Muscle of leg (tissue), 11 donors: ENCODE measurements around the gene ITGAE. TPM values are rescaled to one million over a fixed set of nuclear protein-coding genes. Genes with fewer than 3 reads are reported as not detected.
"Not testable (repeated sequence)": the region's sequence is repeated elsewhere in the genome, so short reads cannot be mapped to it uniquely, and the experiment has no call there.

Experiments used
- DNase-seq: peaks from one replicate; pipeline ENCODE4 v3.0.0; 2013
- H3K27ac ChIP-seq: one replicate; pipeline ENCODE4 v1.5.1; 2013; ENCODE audit warnings: mild to moderate bottlenecking, low read length, control low read depth
- H3K27me3 ChIP-seq: one replicate; pipeline ENCODE4 v1.6.1; 2013; ENCODE audit warnings: low read length; ENCODE audit not compliant: control insufficient read depth, insufficient read depth
- H3K36me3 ChIP-seq: one replicate; pipeline ENCODE4 v1.6.1; 2013; ENCODE audit warnings: low read length; ENCODE audit not compliant: control insufficient read depth, insufficient read depth
- H3K4me1 ChIP-seq: one replicate; pipeline ENCODE4 v1.6.1; 2013; ENCODE audit warnings: low read length; ENCODE audit not compliant: control insufficient read depth, insufficient read depth
- H3K4me3 ChIP-seq: one replicate; pipeline ENCODE4 v1.5.1; 2013; ENCODE audit warnings: low read length, control low read depth
- H3K9me3 ChIP-seq: replicated peaks from 2 replicates; pipeline ENCODE4 v1.6.1; 2013; ENCODE audit warnings: low read depth, low read length; ENCODE audit not compliant: control insufficient read depth
- WGBS: methylation state at CpG from one replicate; pipeline ENCODE4 v1.1.5; 2013; ENCODE audit warnings: missing lambda C conversion rate; ENCODE audit not compliant: insufficient coverage; 5-methylcytosine and 5-hydroxymethylcytosine counted together
- polyA plus RNA-seq, 8 donors: library from polyadenylated mRNA; unstranded; fragments of 120-200 nt; gene quantifications; one replicate each; pipeline versions ENCODE4 v1.2.1 to v1.2.3, GENCODE V29; 2013; ENCODE audit warnings: inconsistent platforms in 1 of 8, low replicate concordance in 1 of 8; ENCODE audit not compliant: insufficient read length in 8 of 8, insufficient read depth in 1 of 8
- total RNA-seq: library from RNA; stranded (reverse); fragments of 120-200 nt; gene quantifications from one replicate; pipeline ENCODE4 v1.2.4, GENCODE V29; 2013

ITGAE gene
- total and polyA plus RNA-seq, 9 donors: 28.8 to 34.4 (median 32.3) TPM

DNA sequence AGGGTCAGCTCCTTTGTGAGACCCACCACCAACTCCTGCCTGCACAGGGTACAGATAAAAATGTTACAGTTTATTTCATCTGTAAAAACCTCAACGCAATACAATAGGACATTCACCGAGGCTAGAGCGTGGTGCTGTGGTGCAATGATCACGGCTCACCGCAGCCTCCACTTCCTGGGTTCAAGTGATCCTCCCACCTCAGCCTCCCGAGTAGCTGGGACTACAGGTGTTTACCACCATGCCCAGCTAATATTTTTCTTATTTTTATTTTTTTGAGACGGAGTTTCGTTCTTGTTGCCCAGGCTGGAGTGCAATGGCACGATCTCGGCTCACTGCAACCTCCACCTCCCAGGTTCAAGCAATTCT is 66.1 kb downstream of the ITGAE start:
- peaks cover 38% of the 10 kb centered on the region for H3K4me1 ChIP-seq
- H3K36me3 ChIP-seq, H3K27ac ChIP-seq, H3K4me3 ChIP-seq, DNase-seq, H3K9me3 ChIP-seq, H3K27me3 ChIP-seq: not testable (repeated sequence)
- WGBS: 94% methylated on average over 7 of the region's 10 CpGs

- Histone ChIP-seq H3K4me3 (no peak overlapping the region), H3K27ac (no peak overlapping the region), H3K4me1 (peaks cover 12% of the 10 kb centered on the region), H3K36me3 (peaks cover 2% of the 10 kb centered on the region), H3K27me3 (no peaks in the 10 kb centered on the region), H3K9me3 (no peaks in the 10 kb centered on the region)
- no peak for DNase-seq
- 43% methylated on average over 5 of the region's 9 CpGs for WGBS
Observed at GRCh38 chr17:3732210-3732621, 68.8 kb downstream of the ITGAE start.

- peak; percentile 16 for DNase-seq
- Histone ChIP-seq H3K27ac (no peak overlapping the region), H3K9me3 (no peaks in the 10 kb centered on the region), H3K4me1 (peaks cover 12% of the 10 kb centered on the region), H3K36me3 (peaks cover 11% of the 10 kb centered on the region), H3K4me3 (no peak overlapping the region), H3K27me3 (no peaks in the 10 kb centered on the region)
- 40% methylated on average over 1 of the region's 9 CpGs for WGBS
Observed at GRCh38 chr17:3730881-3731429, 70.0 kb downstream of the ITGAE start.

DNA sequence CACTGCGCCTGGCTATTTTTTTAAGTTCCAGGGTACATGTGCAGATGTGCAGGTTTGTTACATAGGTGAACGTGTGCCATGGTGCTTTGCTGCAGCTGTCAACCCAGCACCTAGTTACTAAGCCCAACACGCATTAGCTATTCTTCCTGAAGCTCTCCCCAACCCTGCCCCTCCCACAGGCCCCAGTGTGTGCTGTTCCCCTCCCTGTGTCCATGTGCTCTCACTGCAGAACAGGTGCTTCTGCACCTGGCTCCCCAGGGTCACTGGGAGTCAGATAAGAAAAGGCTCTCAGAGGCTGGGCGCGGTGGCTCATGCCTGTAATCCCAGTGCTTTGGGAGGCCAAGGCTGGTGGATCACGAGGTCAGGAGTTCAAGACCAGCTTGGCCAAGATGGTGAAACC is 71.1 kb downstream of the ITGAE start:
- WGBS: 75% methylated on average over 5 of the region's 6 CpGs
- DNase-seq: no peak
- H3K27ac ChIP-seq: no peak overlapping the region

GRCh38 chr17:3728099-3728498 is 72.9 kb downstream of the ITGAE start:
- WGBS: 93% methylated on average over 3 of the region's 3 CpGs
- not testable (repeated sequence) for H3K27ac ChIP-seq, H3K27me3 ChIP-seq, H3K4me3 ChIP-seq, DNase-seq, H3K9me3 ChIP-seq
- peaks cover 15% of the 10 kb centered on the region for H3K36me3 ChIP-seq
- peaks cover 18% of the 10 kb centered on the region for H3K4me1 ChIP-seq

More for the DNA sequence above, 71.1 kb downstream of the ITGAE start:
- H3K9me3 ChIP-seq: no peaks in the 10 kb centered on the region
- peaks cover 13% of the 10 kb centered on the region for H3K4me1 ChIP-seq
- H3K27me3 ChIP-seq: no peaks in the 10 kb centered on the region
- H3K36me3 ChIP-seq: peaks cover 15% of the 10 kb centered on the region
- no peak overlapping the region for H3K4me3 ChIP-seq

- H3K4me1 ChIP-seq: peaks cover 23% of the 10 kb centered on the region
- no peak for DNase-seq
- H3K4me3 ChIP-seq: no peak overlapping the region
- no peak overlapping the region for H3K27ac ChIP-seq
- peaks cover 15% of the 10 kb centered on the region for H3K36me3 ChIP-seq
- WGBS: 67% methylated on average over 1 of the region's 2 CpGs
- no peaks in the 10 kb centered on the region for H3K27me3 ChIP-seq
- H3K9me3 ChIP-seq: no peaks in the 10 kb centered on the region
Observed at GRCh38 chr17:3727041-3727440, 73.9 kb downstream of the ITGAE start.

DNA sequence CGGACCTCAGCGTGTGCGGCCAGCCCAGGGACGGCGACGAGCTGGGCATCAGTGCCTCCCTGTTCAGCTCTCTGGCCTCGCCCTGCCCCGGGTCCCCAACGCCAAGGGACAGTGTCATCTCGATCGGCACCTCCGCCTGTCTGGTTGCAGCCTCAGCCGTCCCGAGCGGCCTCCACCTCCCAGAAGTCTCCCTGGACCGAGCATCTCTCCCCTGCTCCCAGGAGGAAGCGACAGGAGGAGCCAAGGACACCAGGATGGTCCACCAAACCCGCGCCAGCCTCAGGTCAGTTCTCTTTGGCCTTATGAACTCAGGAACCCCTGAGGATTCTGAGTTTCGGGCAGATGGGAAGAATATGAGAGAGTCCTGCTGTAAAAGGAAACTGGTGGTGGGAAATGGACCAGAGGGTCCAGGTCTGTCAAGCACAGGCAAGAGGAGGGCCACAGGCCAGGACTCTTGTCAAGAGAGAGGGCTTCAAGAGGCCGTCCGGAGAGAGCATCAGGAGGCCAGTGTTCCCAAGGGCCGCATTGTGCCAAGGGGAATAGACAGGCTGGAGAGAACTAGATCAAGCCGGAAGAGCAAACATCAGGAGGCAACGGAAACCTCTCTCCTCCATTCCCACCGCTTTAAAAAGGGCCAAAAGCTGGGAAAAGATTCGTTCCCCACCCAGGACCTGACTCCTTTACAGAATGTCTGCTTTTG is 76.5 kb downstream of the ITGAE start:
- 8% methylated on average over 22 of the region's 27 CpGs for WGBS
- peak overlapping the region; percentile 97 for H3K4me3 ChIP-seq
- DNase-seq: no peak
- peaks cover 18% of the 10 kb centered on the region for H3K4me1 ChIP-seq
- H3K27me3 ChIP-seq: no peaks in the 10 kb centered on the region
- H3K36me3 ChIP-seq: peaks cover 25% of the 10 kb centered on the region
- H3K9me3 ChIP-seq: no peaks in the 10 kb centered on the region
- H3K27ac ChIP-seq: no peak overlapping the region

DNA sequence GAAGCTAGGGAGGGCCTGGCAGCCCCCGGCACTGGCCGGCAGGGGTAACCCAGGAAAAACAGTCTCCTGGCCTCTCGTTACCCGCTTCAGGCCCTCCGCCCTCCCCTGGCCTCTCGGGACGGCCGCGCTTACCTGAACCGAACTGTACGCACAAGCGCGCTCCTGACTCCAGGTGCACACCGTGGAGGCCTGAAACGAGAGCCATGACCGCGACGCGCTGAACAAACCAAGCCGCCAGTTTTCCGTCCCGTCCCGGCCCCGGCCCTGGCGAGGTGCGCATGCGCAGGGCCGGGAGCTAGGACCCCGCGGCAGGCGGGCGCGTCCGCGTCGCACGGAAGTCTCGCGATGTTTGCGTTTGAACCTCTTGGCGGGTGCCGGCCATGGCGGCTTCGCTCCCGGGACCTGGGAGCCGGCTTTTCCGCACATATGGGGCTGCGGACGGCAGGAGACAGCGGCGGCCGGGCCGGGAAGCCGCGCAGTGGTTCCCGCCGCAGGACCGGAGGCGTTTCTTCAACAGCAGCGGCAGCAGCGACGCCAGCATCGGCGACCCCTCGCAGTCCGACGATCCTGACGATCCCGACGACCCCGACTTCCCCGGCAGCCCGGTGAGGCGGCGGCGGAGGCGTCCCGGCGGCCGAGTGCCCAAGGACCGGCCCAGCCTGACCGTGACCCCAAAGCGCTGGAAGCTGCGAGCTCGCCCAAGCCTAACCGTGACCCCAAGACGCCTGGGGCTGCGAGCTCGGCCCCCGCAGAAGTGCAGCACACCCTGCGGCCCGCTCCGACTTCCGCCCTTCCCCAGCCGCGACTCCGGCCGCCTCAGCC is 77.2 kb downstream of the ITGAE start, which contains the start of gene HASPIN:
Gene HASPIN, plus strand, starts transcription at position 348 of the 822 bp plus-strand sequence. Its CDS starts 33 bp downstream, at position 381.
- Histone ChIP-seq H3K4me3 (peak within 1 kb of the TSS; percentile 97), H3K4me1 (peaks cover 18% of the 10 kb centered on the region), H3K27me3 (no peaks in the 10 kb centered on the region), H3K9me3 (no peaks in the 10 kb centered on the region), H3K27ac (peak within 1 kb of the TSS; percentile 85), H3K36me3 (peaks cover 26% of the 10 kb centered on the region)
- peak; percentile 96 for DNase-seq
- WGBS: under 1% methylated on average over 98 of the region's 98 CpGs

- H3K27ac ChIP-seq: peak overlapping the region; percentile 85
- no peaks in the 10 kb centered on the region for H3K27me3 ChIP-seq
- peaks cover 32% of the 10 kb centered on the region for H3K36me3 ChIP-seq
- H3K4me3 ChIP-seq: peak overlapping the region; percentile 97
- 3% methylated on average over 12 of the region's 13 CpGs for WGBS
- peaks cover 18% of the 10 kb centered on the region for H3K4me1 ChIP-seq
- no peak for DNase-seq
- H3K9me3 ChIP-seq: no peaks in the 10 kb centered on the region
Observed at GRCh38 chr17:3723188-3723555, 77.8 kb downstream of the ITGAE start.

GRCh38 chr17:3722716-3723115 is 78.3 kb downstream of the ITGAE start:
- peaks cover 18% of the 10 kb centered on the region for H3K4me1 ChIP-seq

More at GRCh38 chr17:3722716-3723115, 78.3 kb downstream of the ITGAE start:
- Histone ChIP-seq H3K27ac (peak overlapping the region; percentile 85), H3K9me3 (no peaks in the 10 kb centered on the region), H3K4me3 (peak overlapping the region; percentile 97), H3K36me3 (peaks cover 36% of the 10 kb centered on the region), H3K27me3 (no peaks in the 10 kb centered on the region)
- DNase-seq: no peak
- WGBS: 36% methylated on average over 6 of the region's 6 CpGs
